GM19193 (cell line): Measurements from ENCODE around the gene GABRA4.

Source experiments
- POLR2A ChIP-seq: IDR thresholded peaks from 4 replicates; pipeline ENCODE4 v1.6.1; 2011; ENCODE audit not compliant: insufficient read depth, insufficient read length; ENCODE audit errors: extremely low read depth

GABRA4 gene

GRCh38 chr4:46993075-46994006 is at the start of gene GABRA4:
Gene GABRA4 (minus strand): TSS chr4:46993581. CDS start chr4:46993424, 157 bp downstream.
- TF ChIP-seq POLR2A = no peak

GRCh38 chr4:47040828-47041227 is 47.4 kb upstream of the GABRA4 start:
- TF ChIP-seq POLR2A = no peak

- no peak for TF ChIP-seq POLR2A
Observed at GRCh38 chr4:47038263-47038662, 44.9 kb upstream of the GABRA4 start.

- TF ChIP-seq POLR2A = no peak
Observed at GRCh38 chr4:47032405-47033106, 39.2 kb upstream of the GABRA4 start.

- TF ChIP-seq POLR2A = no peak
Observed at GRCh38 chr4:47031751-47032404, 38.5 kb upstream of the GABRA4 start.

- no peak for TF ChIP-seq POLR2A
Observed at GRCh38 chr4:47031011-47031678, 37.8 kb upstream of the GABRA4 start, which contains the start of gene GABRB1. Gene GABRB1 (plus strand): TSS chr4:47031567.

GRCh38 chr4:47017494-47017893 is 24.1 kb upstream of the GABRA4 start:
- no peak for TF ChIP-seq POLR2A

- no peak for TF ChIP-seq POLR2A
Observed at GRCh38 chr4:47017081-47017480, 23.7 kb upstream of the GABRA4 start.

- no peak for TF ChIP-seq POLR2A
Observed at GRCh38 chr4:47013373-47013772, 20.0 kb upstream of the GABRA4 start.

GRCh38 chr4:47012676-47013075 is 19.3 kb upstream of the GABRA4 start:
- no peak for TF ChIP-seq POLR2A

- no peak for TF ChIP-seq POLR2A
Observed at GRCh38 chr4:47010912-47011446, 17.6 kb upstream of the GABRA4 start.

- no peak for TF ChIP-seq POLR2A
Observed at GRCh38 chr4:47010347-47010911, 17.0 kb upstream of the GABRA4 start.

GRCh38 chr4:47002580-47002979 is 9.2 kb upstream of the GABRA4 start:
- TF ChIP-seq POLR2A = no peak

- no peak for TF ChIP-seq POLR2A
Observed at GRCh38 chr4:47000406-47000805, 7.0 kb upstream of the GABRA4 start.

GRCh38 chr4:46999566-46999965 is 6.2 kb upstream of the GABRA4 start:
- no peak for TF ChIP-seq POLR2A

GRCh38 chr4:46994007-46994405 is 625 bp upstream of the GABRA4 start:
- TF ChIP-seq POLR2A = no peak
